Activated naive CD4-positive, alpha-beta T cell treated with anti-CD3 and anti-CD28 coated beads, Interleukin-2, amount 50 U/mL, for 24 hours (primary cell): Measurements from ENCODE around the gene LUC7L3.
"Not testable (repeated sequence)": the region's sequence is repeated elsewhere in the genome, so short reads cannot be mapped to it uniquely, and the experiment has no call there.

ENCODE experiments used
- H3K27ac Mint-ChIP-seq: one replicate; pipeline ENCODE4 v1.8.0; 2021; ENCODE audit warnings: mild to moderate bottlenecking, mixed read lengths
- H3K27me3 Mint-ChIP-seq: one replicate; pipeline ENCODE4 v1.8.0; 2021; ENCODE audit warnings: mixed read lengths
- H3K36me3 Mint-ChIP-seq: one replicate; pipeline ENCODE4 v1.8.0; 2021; ENCODE audit warnings: mixed read lengths
- H3K4me1 Mint-ChIP-seq: one replicate; pipeline ENCODE4 v1.8.0; 2021; ENCODE audit warnings: mixed read lengths
- H3K4me3 Mint-ChIP-seq: one replicate; pipeline ENCODE4 v1.8.0; 2021; ENCODE audit warnings: mild to moderate bottlenecking, mixed read lengths
- H3K9me3 Mint-ChIP-seq: one replicate; pipeline ENCODE4 v1.8.0; 2021; ENCODE audit warnings: mixed read lengths

The LUC7L3 gene

DNA sequence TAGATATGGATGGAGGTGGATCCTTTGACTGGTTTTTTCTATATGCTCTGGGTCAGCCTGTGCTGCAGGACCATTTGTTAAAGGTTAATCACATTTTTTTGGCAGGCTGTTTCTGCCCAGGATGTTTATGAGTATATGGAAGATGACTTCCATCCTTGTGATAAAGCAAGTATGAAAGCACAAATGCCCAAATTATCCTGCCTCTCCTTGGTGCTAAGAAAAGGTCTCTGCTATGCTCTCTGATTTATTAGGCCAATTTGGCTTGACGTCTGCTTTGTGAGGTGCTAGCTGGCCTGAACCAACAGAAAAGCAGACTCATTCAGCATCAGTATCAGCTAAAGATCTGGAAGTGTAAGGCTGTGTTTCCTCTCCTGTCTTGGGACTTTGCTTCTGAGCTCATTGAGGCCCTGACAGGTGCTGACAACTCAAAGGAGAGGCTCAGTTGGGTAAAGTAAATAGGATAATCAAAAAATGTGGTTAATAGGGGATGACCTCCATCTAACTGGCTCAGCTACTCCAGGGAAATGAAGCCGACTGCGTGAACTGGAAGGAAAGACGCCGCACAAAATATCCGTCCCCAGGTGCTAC, 26.9 kb upstream of the LUC7L3 start:
- no peaks in the 10 kb centered on the region for H3K9me3 Mint-ChIP-seq
- H3K4me3 Mint-ChIP-seq, result no peak overlapping the region
- H3K27ac Mint-ChIP-seq, result no peak overlapping the region
- no peaks in the 10 kb centered on the region for H3K27me3 Mint-ChIP-seq
- H3K4me1 Mint-ChIP-seq, result peaks cover 9% of the 10 kb centered on the region
- H3K36me3 Mint-ChIP-seq, result peaks cover 12% of the 10 kb centered on the region

DNA sequence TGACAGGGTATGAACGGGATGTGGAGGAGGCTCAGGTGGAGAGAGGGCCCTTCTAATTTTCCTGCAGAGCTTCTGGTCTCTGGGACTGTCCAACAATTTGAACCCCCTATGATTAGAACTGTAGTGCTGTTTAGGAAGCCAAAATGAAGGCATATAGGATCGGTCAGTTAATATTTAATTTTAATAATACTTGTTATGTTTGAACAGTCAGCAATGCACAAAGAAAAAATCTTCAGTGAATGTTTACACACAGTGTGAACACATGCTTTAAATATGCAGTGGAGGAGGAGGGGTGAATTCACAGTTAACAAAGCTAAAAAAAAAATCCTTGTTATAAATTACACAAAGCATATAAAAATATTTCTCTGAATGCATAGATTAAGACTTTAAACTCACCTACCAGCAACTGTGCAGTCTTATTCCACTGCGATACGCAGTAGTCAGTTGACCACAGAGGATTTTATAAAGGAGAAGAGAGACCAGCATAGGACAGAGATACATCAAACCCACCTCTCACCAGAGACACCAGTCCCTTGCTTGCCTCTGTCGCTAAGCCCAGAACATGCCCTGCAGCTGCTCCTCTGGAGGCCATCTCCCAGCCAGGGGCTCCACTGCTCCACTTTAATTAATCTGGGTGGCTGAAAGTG, 26.2 kb upstream of the LUC7L3 start:
- H3K27ac Mint-ChIP-seq, result no peak overlapping the region
- no peaks in the 10 kb centered on the region for H3K9me3 Mint-ChIP-seq
- peaks cover 12% of the 10 kb centered on the region for H3K36me3 Mint-ChIP-seq
- no peaks in the 10 kb centered on the region for H3K27me3 Mint-ChIP-seq
- H3K4me3 Mint-ChIP-seq, result no peak overlapping the region
- peaks cover 14% of the 10 kb centered on the region for H3K4me1 Mint-ChIP-seq

DNA sequence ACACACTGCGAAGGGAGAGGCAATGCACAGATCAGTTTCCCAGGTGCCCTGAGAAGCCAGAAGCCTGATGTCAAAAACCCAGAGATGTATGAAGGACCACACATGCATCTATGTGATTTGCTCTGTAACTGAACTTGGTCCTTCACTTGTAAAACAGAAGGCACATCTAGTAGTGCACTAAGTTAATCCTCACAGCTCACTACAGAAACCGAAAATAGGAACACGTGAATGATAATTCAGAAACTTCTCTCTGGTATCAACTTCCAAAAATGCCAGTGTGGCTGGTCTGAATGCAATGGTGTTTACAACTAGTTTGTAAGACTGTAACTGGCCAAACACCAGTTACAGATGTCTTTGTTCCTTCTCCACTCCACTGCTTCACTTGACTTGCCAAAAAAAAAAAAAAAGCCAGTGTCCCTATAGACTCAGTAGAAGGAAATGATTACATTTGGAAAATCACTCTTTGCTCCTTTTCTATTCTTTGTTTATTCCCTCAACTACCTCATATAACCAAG, 23.0 kb upstream of the LUC7L3 start:
- Mint-ChIP-seq H3K4me1 (peaks cover 21% of the 10 kb centered on the region), H3K9me3 (no peaks in the 10 kb centered on the region), H3K4me3 (no peak overlapping the region), H3K36me3 (peaks cover 20% of the 10 kb centered on the region), H3K27me3 (no peaks in the 10 kb centered on the region), H3K27ac (peak overlapping the region; percentile 6)

GRCh38 chr17:50697062-50697461, 22.3 kb upstream of the LUC7L3 start:
- no peaks in the 10 kb centered on the region for H3K27me3 Mint-ChIP-seq
- peaks cover 26% of the 10 kb centered on the region for H3K4me1 Mint-ChIP-seq
- H3K9me3 Mint-ChIP-seq, result no peaks in the 10 kb centered on the region
- peak overlapping the region; percentile 27 for H3K27ac Mint-ChIP-seq
- H3K36me3 Mint-ChIP-seq, result peaks cover 20% of the 10 kb centered on the region
- H3K4me3 Mint-ChIP-seq, result no peak overlapping the region

DNA sequence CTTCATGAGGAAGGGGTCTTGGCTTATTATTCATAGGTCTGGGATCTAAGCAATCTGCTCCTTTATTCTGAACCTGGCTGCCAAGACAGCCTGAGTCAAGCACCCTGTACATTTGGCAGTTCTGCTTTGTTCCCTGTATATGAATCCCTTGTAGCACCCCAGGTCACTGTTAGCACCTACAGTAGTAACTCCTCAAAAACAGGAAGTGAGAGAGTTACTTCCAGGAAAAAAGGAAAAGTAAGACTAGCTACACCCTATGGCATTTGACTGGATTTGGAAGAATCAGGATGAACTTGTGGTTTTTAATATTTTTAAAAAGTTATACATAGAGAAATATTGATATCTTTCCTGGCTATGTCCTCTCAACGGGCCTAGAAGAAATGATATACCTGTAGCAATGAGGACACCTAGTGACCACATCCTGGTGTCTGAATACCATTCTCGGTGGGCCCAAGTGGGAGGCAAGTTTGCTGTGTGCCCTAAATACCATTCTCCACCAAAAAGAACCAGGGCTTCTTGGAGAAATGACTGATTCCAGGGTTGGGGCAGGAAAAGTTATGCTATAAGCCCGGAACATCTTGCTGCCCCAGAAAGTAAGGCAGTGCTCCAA, 21.6 kb upstream of the LUC7L3 start:
- Mint-ChIP-seq H3K4me3 (no peak overlapping the region), H3K27me3 (no peaks in the 10 kb centered on the region), H3K27ac (no peak overlapping the region), H3K36me3 (peaks cover 18% of the 10 kb centered on the region), H3K9me3 (no peaks in the 10 kb centered on the region), H3K4me1 (peaks cover 29% of the 10 kb centered on the region)

- no peaks in the 10 kb centered on the region for H3K9me3 Mint-ChIP-seq
- no peaks in the 10 kb centered on the region for H3K27me3 Mint-ChIP-seq
- H3K4me3 Mint-ChIP-seq, result no peak overlapping the region
- peaks cover 42% of the 10 kb centered on the region for H3K4me1 Mint-ChIP-seq
- no peak overlapping the region for H3K27ac Mint-ChIP-seq
- H3K36me3 Mint-ChIP-seq, result peaks cover 25% of the 10 kb centered on the region
Measured at GRCh38 chr17:50699410-50699809, 20.0 kb upstream of the LUC7L3 start.

DNA sequence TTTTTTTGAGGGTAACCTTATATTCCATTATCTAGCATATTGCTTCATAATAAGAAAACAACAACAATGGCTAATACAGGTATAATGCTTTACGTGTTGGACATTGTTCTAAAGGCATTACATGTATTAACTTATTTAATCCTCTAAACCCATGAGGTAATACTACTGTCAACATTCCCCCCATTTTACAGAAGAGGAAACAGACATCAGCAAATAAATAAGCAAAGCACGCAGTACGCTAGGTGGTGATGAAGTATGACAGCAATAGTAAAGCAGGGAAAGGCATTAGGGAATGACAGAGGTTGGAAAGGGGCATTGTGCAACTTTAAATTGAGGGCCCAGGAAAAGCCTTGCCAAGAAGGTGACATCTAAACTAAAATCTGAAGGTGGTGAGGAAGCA, 16.2 kb upstream of the LUC7L3 start:
- H3K4me1 Mint-ChIP-seq, result peaks cover 43% of the 10 kb centered on the region
- H3K4me3 Mint-ChIP-seq, result no peak overlapping the region
- H3K27ac Mint-ChIP-seq, result peak overlapping the region; percentile 83
- no peaks in the 10 kb centered on the region for H3K9me3 Mint-ChIP-seq
- H3K36me3 Mint-ChIP-seq, result peaks cover 18% of the 10 kb centered on the region
- H3K27me3 Mint-ChIP-seq, result no peaks in the 10 kb centered on the region

DNA sequence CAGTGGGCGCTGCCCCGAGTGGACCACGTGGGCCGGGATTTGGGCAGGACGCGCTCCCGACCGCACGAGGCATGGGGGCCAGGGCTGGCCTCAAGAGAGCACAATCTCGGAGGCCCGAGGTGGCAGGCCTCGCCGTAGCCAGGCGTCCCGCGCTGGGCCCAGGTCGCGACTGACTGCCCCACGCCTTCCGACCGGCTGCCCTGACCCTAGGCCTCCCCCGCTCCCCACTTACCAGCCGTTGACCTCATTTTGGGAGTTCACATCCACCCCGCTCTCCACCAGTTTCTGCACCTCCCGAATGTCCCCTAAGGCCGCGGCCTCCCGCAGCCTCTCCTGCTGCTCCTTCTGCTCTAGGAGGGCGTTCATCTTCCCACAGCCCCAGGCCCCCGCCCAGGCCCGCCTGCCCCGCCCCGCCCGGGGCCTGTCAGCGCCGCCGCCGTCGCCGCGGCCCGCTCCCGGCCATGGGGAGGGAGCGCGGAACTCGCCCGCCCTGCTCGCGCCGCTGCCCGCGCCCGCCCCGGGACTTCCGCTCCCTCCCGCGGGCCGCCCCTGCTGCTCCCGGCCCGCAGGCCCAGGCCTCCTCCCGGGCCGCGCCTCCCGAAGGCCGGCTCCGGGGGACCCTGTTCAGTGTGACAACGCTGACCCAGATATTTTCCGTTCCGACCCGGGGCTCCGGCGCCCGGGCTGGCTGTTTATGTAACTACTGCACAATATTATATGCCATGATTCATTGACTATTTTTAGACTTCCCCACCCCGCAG, 11.9 kb upstream of the LUC7L3 start, which contains the start of gene ANKRD40:
ANKRD40 (minus strand) TSS at position 626 of the 761 bp plus-strand sequence; CDS start at position 366, 260 bp downstream.
- peak within 1 kb of the TSS; percentile 99 for H3K27ac Mint-ChIP-seq
- H3K4me3 Mint-ChIP-seq, result peak within 1 kb of the TSS; percentile 93
- no peaks in the 10 kb centered on the region for H3K9me3 Mint-ChIP-seq
- H3K27me3 Mint-ChIP-seq, result no peaks in the 10 kb centered on the region
- H3K36me3 Mint-ChIP-seq, result peaks cover 10% of the 10 kb centered on the region
- peaks cover 49% of the 10 kb centered on the region for H3K4me1 Mint-ChIP-seq

GRCh38 chr17:50708050-50709000, 11.1 kb upstream of the LUC7L3 start:
- peaks cover 42% of the 10 kb centered on the region for H3K4me1 Mint-ChIP-seq
- H3K27ac Mint-ChIP-seq, result peak overlapping the region; percentile 99
- H3K4me3 Mint-ChIP-seq, result peak overlapping the region; percentile 90
- H3K27me3 Mint-ChIP-seq, result no peaks in the 10 kb centered on the region
- peaks cover 8% of the 10 kb centered on the region for H3K36me3 Mint-ChIP-seq
- H3K9me3 Mint-ChIP-seq, result no peaks in the 10 kb centered on the region

DNA sequence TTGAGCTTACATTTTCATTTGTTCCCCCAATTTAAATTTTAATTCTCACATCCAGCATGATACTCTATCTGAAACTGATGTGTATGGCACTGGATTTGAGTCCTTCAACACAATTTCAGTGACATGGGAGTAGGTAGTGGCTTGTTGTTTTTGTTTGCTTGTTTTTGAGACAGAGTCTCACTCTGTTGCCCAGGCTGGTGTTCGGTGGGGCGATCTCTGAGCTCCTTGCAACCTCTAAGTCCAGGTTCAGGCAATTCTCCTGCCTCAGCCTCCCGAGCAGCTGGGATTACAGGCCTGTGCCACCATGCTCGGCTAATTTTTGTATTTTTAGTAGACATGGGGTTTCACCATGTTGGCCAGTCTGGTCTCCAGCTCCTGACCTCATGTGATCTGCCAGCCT, 10.3 kb upstream of the LUC7L3 start:
- Mint-ChIP-seq H3K4me3 (peak overlapping the region; percentile 90), H3K4me1 (peaks cover 35% of the 10 kb centered on the region), H3K27ac (peak overlapping the region; percentile 99)
- H3K36me3 Mint-ChIP-seq, H3K27me3 Mint-ChIP-seq, H3K9me3 Mint-ChIP-seq: not testable (repeated sequence)

GRCh38 chr17:50710025-50710424, 9.4 kb upstream of the LUC7L3 start:
- peak overlapping the region; percentile 8 for H3K4me3 Mint-ChIP-seq

GRCh38 chr17:50710650-50711049, 8.8 kb upstream of the LUC7L3 start:
- Mint-ChIP-seq H3K4me1 (peaks cover 26% of the 10 kb centered on the region), H3K27ac (peak overlapping the region; percentile 62), H3K36me3 (no peaks in the 10 kb centered on the region), H3K27me3 (no peaks in the 10 kb centered on the region), H3K4me3 (no peak overlapping the region), H3K9me3 (no peaks in the 10 kb centered on the region)

More at GRCh38 chr17:50710025-50710424, 9.4 kb upstream of the LUC7L3 start:
- Mint-ChIP-seq H3K4me1 (peaks cover 30% of the 10 kb centered on the region), H3K27me3 (no peaks in the 10 kb centered on the region), H3K36me3 (peaks cover 2% of the 10 kb centered on the region), H3K27ac (peak overlapping the region; percentile 91), H3K9me3 (no peaks in the 10 kb centered on the region)

- Mint-ChIP-seq H3K27ac (no peak overlapping the region), H3K4me3 (no peak overlapping the region), H3K27me3 (no peaks in the 10 kb centered on the region), H3K36me3 (no peaks in the 10 kb centered on the region), H3K4me1 (peaks cover 22% of the 10 kb centered on the region), H3K9me3 (no peaks in the 10 kb centered on the region)
Measured at GRCh38 chr17:50712641-50713040, 6.8 kb upstream of the LUC7L3 start.

- peaks cover 6% of the 10 kb centered on the region for H3K36me3 Mint-ChIP-seq
- no peak overlapping the region for H3K27ac Mint-ChIP-seq
- H3K27me3 Mint-ChIP-seq, result no peaks in the 10 kb centered on the region
- H3K9me3 Mint-ChIP-seq, result no peaks in the 10 kb centered on the region
- no peak overlapping the region for H3K4me3 Mint-ChIP-seq
- H3K4me1 Mint-ChIP-seq, result peaks cover 3% of the 10 kb centered on the region
Measured at GRCh38 chr17:50715471-50715870, 3.9 kb upstream of the LUC7L3 start.
